HCT116 (cell line): ENCODE measurements around the gene CIART. TPM values are rescaled to one million over a fixed set of nuclear protein-coding genes. Genes with fewer than 3 reads are reported as not detected.

ENCODE experiments used
- total RNA-seq: library from RNA; stranded (reverse); gene quantifications from one replicate; pipeline ENCODE4 v1.2.1, GENCODE V29; 2021; ENCODE audit not compliant: unreplicated experiment

CIART gene
- total RNA-seq, 1 experiment from 2014 or later = 0.22 TPM

Other genes with a start within 250 kb of the CIART start
- gene VPS45, start 214.8 kb upstream of the CIART start, total RNA-seq = 28.1 TPM
- gene PLEKHO1, start 132.6 kb upstream of the CIART start, total RNA-seq = 6.9 TPM
- gene ANP32E, start 46.4 kb upstream of the CIART start, total RNA-seq = 95.1 TPM
- 0.39 TPM for gene CA14, start 24.8 kb upstream of the CIART start, total RNA-seq
- 109 TPM for gene APH1A, start 13.5 kb upstream of the CIART start, total RNA-seq
- 1.5 TPM for gene C1orf54, start 9.8 kb upstream of the CIART start, total RNA-seq
- 96.9 TPM for gene MRPS21, start 11.3 kb downstream of the CIART start, total RNA-seq
- 59.9 TPM for gene PRPF3, start 39.0 kb downstream of the CIART start, total RNA-seq
- 26.7 TPM for gene RPRD2, start 81.6 kb downstream of the CIART start, total RNA-seq
- gene TARS2, start 204.9 kb downstream of the CIART start, total RNA-seq = 23.2 TPM
- 2.0 TPM for gene ECM1, start 225.6 kb downstream of the CIART start, total RNA-seq
- gene FALEC, start 233.2 kb downstream of the CIART start, total RNA-seq = 0.59 TPM